HK-2 (cell line): ENCODE results near the gene MIPOL1.

Experiments
- DNase-seq: peaks from one replicate; pipeline ENCODE4 v3.0.0-alpha.2; 2018; ENCODE audit not compliant: unreplicated experiment

Gene MIPOL1

DNA sequence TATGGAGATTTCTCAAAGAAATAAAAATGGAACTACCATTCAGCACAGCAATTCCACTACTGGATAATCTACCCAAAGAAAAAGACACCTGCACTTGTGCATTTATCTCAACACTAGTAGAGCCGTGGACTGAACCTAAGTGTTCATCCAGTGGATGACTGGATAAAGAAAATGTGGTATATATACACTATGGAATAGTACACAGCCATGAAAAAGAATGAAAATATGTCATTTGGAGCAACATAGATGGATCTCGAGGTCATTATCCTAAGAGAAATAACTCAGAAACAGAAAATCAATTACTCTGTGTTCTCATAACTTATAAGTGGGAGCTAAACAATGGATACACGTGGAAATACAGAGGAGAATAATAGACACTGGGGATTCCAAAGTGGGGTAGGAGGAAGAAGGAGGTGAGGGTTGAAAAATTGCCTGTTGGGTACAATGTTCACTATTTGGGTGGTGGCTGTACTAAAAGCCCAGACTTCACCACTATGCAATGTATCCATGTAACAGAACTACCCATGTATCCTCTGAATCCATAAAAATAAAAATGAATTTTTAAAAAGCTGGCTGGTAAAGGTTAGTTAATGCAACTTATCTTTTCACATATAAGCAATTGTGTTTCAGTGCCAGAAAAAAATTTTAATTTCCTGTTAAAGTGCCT, 266.6 kb downstream of the MIPOL1 start:
- no peak for DNase-seq

DNA sequence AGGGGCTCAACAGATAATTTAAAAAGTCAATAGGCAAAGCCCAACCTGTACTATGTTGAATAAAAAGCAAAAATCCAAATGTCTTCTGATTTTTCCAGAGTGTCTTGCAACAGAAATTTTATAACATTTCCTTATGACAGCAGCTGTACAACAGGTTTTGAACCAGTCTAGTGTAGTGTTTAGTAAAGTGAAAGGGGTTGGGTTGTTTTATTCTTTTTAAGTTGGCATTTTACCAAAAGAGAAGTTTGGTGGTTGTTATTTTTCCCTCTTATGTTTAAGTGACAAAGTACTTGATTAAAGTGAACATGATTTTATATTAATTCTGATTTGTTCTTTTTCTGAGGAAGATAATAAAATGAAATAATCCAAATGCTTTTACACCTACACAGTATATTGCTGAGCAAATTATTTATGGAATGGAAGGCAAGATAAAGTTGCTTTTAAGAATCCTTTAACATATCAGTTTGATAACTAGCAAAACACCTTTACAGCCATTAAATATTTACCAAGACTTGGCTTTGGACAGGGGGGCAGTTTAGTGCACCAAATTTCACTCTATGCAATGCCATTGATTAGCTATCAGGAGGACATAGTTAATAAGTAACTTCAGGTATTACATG, 268.4 kb downstream of the MIPOL1 start:
- DNase-seq = no peak

DNA sequence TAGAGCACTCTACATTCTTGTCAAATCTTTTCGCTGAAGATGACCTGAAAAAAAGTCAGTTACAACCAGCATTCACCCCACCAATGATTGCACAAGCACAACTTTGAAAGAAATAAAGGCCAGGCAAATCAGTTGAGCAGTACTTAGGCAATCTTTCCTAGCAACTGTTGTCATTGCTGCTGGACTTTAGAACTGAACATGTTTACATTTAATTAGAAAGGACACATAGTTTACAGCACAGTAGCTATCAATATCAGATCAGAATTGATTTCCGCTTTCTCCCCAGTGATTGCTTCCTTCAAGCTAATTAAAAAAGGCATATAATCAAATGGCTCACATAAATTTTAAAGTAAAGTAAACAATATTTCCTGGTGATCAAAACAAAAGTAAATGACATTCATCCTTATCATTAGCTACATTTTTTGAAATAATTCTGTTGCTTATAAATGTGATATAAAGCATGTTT, 268.9 kb downstream of the MIPOL1 start:
- no peak for DNase-seq

DNA sequence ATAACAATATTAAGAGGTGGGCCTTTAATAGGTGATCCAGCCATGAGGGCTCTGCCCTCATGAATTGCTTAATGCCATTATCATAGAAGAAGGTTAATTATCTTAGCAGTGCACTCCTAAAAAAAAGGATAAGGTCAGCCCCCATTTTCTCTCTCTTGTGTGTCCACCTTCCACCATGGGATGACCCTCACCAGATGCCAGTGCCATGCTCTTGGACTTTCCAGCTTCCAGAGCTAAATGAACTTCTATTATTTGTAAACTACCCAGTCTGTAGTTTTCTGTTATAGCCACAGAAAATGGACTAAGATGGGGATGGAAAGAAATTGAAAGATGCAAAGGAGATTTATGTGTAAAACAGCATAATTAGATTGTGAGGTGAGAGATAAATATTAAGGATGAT, 271.9 kb downstream of the MIPOL1 start:
- DNase-seq = no peak

DNA sequence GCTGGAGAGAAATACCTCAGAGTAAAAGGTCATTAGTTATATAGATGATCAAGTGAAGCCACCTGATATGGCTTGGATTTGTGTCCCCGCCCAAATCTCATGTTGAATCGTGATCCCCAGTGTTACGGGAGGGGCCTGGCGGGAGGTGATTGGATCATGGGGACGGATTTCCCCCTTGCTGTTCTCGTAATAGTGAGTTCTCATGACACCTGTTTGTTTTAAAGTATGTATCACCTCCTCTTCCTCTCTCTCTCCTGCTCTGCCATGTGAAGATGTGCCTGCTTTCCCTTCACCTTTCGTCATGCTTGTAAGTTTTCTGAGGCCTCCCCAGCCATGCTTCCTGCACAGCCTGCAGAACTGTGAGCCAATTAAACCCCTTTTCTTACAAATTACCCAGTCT, 272.5 kb downstream of the MIPOL1 start:
- no peak for DNase-seq

DNA sequence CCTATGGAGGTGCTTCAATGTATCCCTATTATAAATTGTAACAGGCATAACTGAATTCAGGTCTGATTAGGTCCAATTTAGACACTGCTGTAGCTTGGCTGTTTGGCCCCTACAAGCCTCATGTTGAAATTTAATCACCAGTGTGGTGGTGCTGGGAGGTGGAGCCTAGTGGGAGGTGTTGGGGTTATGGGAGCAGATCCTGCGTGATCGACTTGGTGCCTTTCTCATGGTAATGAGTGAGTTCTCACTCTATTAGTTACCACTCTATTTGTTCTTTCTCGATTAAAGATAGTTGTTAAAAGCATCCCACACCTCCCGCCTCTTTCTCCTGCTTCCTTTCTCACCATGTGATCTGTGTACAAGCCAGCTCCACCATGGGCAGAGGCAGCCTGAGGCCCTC, 275.2 kb downstream of the MIPOL1 start:
- DNase-seq = no peak

DNA sequence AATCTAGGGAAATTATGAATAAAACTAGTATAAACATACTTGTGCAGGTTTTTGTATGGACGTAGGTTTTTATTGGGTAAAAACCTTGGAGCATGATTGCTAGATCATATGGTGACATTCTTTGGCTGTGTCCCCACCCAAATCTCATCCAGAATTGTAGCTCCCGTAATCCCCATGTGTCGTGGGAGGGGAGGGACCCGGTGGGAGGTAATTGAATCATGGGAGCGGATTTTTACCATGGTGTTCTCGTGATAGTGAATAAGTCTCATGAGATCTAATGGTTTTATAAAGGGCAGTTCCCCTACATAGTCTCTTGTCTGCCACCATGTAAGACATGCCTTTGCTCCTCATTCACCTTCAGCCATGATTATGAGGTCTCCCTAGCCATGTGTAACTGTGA, 276.5 kb downstream of the MIPOL1 start:
- no peak for DNase-seq

DNA sequence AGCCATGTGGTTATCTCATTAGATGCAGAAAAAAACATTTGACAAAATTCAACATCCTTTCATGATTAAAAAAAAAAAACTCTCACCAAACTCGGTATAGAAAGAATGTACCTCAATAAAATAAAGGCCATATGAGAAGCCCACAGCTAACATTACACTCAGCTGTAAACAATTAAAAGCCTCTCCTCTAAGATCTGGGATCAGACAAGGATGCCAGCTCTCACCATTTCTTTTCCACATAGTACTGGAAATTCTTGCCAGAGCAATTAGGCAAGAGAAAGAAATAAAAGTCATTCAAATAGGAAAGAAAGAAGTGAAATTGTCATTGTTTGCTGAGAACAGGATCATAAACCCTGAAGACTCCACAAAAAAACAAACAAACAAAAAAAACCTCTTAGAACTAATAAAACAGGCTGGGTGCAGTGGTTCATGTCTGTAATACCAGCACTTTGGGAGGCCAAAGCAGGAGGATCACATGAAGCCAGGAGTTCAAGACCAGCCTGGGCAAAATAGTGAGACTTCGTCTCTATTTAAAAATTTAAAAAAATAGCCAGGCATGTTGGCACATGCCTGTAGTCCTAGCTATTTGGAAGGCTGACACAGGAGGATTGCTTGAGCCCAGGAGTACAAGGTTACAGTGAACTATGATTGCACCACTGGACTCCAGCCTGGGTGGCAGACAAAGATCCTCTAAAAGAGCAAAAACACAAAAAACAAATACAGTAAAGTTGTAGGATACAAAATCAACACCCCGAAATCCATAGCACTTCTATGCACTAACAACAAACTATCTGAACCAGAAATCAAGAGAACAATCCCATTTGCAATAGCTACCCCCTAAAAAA, 282.9 kb downstream of the MIPOL1 start:
- no peak for DNase-seq

DNA sequence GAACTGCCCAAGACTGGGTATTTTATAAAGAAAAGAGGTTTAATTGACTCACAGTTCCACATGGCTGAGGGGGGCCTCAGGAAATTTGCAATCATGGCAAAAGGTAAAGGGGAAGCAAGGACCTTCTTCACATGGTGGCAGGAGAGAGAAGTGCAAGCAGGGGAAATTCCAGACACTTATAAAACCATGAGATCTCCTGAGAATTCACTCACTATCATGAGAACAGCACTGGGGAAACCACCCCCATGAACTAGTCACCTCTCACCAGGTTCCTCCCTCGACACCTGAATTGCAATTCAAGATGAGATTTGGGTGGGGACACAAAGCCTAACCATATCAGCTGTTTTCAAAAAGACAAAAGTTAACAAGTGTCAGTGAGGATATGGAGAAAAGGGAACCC, 284.7 kb downstream of the MIPOL1 start:
- DNase-seq = no peak

DNA sequence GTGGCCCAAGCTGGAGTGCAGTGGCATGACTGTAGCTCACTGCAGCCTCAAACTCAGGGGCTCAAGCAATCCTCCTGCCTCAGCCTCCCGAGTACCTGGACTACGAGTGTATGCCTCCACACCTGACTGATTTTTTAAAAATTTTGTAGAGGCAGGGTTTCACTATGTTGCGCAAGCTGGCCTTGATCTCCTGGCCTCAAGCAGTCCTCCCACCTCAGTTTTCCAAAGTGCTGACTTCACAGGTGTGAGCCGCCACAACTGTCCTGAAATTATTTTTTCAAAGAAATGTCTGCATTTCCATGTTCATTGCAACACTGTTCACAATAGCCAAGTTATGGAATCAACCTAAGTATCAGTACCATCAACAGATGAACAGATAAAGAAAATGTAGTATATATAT, 285.9 kb downstream of the MIPOL1 start:
- no peak for DNase-seq

DNA sequence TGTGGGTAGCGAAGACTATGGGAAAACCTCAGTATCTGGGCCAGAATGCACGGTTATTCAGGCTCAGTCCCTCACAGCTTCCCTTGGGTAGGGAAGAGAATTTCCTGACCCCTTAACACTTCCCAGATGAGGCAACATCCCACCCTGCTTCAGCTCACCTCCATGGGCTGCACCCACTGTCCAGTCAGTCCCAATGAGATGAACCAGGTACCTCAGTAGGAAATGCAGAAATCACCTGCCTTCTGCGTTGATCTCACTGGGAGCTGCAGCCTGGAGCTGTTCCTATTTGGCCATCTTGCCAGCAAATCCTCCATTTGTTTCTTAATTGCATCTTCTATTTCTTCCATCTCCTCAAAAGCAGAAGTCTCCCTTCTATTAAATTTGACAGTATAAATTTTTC, 292.9 kb downstream of the MIPOL1 start:
- DNase-seq = no peak

DNA sequence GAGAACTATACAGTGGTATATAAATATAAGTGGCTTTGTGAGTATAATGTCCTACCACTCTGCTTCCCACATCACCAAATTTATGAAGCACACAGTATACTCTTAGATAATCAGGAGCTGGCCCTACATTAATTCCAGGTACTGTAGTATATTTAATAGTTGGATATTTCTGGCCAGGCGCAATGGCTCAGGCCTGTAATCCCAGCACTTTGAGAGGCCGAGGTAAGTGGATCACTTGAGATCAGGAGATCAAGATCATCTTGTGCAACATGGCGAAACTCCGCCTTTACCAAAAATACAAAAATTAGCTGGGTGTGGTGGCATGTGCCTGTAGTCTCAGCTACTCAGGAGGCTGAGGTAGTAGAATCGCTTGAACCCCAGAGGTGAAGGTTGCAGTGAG, 293.3 kb downstream of the MIPOL1 start:
- no peak for DNase-seq

DNA sequence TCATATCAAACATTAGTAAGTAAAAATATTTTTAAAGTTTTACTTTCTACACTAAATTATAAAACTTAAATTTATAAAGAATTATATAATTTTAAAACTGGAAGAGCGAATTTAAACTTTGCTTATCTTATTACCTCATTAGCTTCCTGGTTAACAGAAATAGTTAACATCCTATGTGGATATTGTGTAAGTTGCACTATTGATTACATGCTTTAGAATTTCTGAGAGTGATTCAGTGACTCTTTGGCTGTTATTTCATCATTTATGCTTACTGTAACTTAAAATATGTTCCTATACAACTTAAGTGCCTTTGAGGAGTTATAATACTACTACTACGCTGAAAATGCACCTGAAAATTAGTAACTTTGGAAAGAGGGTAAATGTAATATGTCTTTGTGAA, 295.9 kb downstream of the MIPOL1 start:
- DNase-seq = no peak

DNA sequence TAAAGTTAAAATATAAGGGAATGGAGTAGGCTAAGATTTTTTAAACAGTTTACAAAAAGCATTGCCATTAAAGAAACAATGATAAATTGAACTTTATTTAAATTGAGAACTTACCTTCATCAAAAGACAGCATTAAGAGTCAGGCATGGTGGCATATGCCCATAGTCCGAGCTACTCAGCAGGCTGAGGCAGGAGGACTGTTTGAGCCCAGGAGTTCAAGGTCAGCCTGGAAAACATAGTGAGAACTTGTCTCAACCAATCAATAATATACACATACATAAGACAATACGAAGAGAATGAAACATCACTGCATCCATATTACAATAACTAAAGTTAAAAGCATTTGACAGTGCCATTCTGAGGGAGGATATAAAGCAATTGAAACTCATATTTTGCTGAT, 299.7 kb downstream of the MIPOL1 start:
- no peak for DNase-seq

DNA sequence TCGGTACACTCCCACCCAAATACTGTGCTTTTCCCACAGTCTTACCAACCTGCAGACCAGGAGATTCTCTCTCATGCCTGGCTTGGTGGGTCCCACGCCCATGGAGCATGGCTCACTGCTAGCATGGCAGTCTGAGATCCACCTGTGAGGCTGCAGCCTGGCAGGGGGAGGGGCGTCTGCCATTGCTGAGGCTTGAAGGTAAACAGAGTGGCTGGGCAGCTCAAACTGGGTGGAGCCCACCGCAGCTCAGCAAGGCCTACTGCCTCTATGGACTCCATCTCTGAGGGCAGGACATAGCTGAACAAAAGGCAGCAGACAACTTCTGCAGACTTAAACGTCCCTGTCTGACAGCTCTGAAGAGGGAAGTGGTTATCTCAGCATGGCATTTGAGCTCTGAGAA, 304.1 kb downstream of the MIPOL1 start:
- DNase-seq = no peak

DNA sequence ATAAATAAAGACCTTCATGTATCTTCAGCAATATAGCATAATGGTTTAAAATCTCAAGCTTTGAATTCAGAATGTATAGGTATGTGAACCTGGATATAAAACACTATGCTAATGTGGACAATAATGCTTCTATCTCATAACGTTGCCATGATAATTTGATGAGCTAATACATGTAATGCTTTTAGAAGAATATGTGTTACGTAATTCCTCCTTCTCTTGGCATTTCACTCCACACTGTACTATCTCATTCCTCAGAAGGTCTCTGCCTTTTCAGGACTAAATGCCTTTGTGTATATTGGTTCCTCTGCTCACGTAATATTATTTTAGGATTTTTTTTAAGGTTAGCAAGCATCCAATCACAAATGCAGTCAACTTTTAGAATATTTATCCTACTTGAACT, 310.8 kb downstream of the MIPOL1 start:
- DNase-seq = no peak

DNA sequence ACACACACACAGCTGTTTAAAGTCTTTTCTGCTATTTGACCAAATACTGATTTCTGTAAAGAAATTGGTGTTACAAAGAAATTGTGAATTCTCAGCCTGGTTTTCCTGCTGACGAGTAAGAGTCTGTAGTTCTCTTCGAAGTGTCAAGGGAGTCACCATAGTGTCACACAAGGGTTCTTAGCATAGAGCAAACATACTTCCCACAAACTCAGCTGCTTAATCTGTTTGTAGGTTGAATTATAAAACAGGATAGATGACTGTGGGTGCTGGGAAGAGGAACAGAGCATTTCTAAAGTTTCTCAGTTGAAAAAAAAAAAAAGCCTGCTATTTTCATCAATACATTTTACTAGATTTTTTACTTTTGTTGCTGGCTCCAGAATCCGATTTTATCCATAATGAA, 314.4 kb downstream of the MIPOL1 start:
- DNase-seq = no peak

DNA sequence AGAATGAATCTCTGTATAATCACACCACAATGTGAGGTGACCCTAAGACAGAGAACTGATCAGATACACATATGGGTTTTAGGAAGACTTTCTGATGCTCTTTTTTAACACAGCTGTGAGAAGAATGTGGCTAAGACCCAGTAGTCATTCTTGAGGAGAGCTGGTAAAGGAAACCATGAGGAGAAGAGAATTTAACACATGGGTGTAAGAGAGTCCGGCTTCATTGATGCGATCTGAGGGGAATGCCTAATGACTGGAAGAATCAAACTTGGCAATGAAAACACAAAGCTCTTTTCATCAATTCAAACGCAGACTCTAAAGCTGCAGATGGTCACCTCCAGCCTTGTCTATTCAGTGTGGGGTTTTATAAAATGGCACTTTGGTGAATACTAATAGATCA, 318.0 kb downstream of the MIPOL1 start:
- no peak for DNase-seq

DNA sequence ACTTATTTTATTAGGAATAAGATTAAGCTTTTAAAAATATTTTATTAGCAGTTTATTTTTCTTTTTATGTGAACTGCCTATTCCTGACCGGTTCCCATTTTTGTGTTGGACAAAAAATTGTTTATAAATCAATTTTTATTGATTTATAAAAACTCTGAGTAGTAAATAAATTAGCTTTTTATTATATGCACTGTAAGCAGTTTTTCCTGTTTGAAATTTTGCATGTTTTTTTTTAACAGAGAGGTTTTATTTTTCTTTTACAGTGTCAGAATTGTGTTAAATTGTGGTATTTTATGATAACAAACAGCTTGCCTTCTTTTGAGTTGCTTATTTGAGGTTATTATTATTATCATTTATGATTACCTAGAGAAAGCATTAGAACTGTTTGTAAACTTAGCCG, 329.3 kb downstream of the MIPOL1 start:
- no peak for DNase-seq

DNA sequence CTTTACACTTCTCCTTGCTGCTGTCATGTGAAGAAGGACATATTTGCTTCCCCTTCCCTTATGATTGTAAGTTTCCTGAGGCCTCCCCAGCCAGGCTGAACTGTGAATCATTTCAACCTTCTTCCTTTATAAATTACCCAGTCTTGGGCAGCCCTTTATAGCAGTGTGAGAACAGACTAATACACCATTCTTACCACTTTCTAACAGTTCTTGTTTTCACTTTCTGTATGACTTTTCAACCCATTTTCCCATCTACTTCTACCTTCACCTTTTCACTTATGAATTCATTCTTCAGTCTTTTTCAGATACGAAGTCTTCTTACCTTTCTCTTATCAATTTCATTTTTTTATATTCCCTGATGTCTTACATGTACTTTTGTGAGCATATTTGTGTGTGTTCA, 342.3 kb downstream of the MIPOL1 start:
- DNase-seq = no peak

DNA sequence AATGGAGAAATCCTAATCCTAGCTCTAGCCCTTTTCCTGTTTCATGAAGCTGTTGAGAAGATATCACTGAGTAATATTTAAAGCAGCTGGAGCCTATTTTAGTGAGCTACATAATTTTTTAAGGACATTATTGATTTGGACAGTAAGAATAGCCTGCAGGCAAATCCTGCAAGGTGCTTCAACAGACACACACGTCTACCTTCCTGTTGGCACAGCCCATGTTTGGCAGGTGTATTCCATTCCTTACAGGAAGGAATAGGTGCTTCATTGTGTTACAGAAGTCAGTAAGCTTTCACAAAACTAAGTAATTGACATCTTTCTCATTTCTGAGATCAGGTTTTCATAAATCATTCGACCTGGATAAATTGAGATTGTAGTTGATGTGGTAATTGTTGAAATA, 346.7 kb downstream of the MIPOL1 start:
- no peak for DNase-seq

DNA sequence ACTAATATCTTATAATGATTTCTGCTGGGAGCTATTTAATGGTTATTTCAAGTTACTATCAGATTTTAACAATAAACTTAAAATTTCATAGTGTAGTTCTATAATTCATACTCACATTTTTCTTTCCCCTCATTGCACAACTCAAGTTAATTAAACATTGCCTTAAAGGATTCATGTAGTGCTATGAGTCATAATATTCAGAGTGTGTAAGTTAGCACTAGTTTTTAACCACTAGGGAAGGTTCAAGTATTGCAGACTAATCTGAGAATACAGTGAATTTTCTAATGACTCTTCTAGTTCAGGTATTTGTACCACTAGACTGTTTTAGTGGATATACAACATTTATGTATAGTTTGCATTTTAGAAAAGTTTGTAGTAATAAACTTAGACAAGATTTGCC, 347.4 kb downstream of the MIPOL1 start:
- no peak for DNase-seq
